GM06990 (cell line): ENCODE measurements around the gene SH2B2.
A peak's percentile ranks its signal among the peaks of the same experiment; 100 is the strongest.

Source experiments
- DNase-seq: peaks from one replicate; pipeline ENCODE4 v3.0.0-alpha.2; 2011; ENCODE audit not compliant: insufficient read length; ENCODE audit errors: extremely low read depth
- H3K27me3 ChIP-seq: replicated peaks from 2 replicates; pipeline ENCODE4 v1.6.0; 2011; ENCODE audit warnings: low read length; ENCODE audit not compliant: control insufficient read depth, insufficient read depth
- H3K36me3 ChIP-seq: 2 replicates; pipeline ENCODE4 v1.5.1; 2011; ENCODE audit warnings: low read length; ENCODE audit not compliant: control insufficient read depth, insufficient read depth
- H3K4me3 ChIP-seq: replicated peaks from 2 replicates; pipeline ENCODE4 v1.5.1; 2011; ENCODE audit warnings: low read depth, mild to moderate bottlenecking, control low read depth, low read length
- CTCF ChIP-seq: IDR thresholded peaks from 2 replicates; pipeline ENCODE4 v1.5.1; 2011; ENCODE audit warnings: low read length, control low read depth, mild to moderate bottlenecking, inconsistent platforms; ENCODE audit not compliant: insufficient read depth, poor library complexity, severe bottlenecking

SH2B2 gene

GRCh38 chr7:102287981-102288278, 1.3 kb downstream of the SH2B2 start:
- Histone ChIP-seq H3K4me3 (peak overlapping the region; percentile 94), H3K36me3 (no peaks in the 10 kb centered on the region; the same call in 1 of the 2 replicates), H3K27me3 (no peaks in the 10 kb centered on the region)
- DNase-seq = no peak
- TF ChIP-seq CTCF = no peak

GRCh38 chr7:102288285-102288930, 1.7 kb downstream of the SH2B2 start:
- peak; percentile 55 for TF ChIP-seq CTCF

GRCh38 chr7:102289057-102289456, 2.4 kb downstream of the SH2B2 start:
- no peak for TF ChIP-seq CTCF
- H3K4me3 ChIP-seq = peak overlapping the region; percentile 94
- no peaks in the 10 kb centered on the region for H3K27me3 ChIP-seq

More at GRCh38 chr7:102288285-102288930, 1.7 kb downstream of the SH2B2 start:
- Histone ChIP-seq H3K27me3 (no peaks in the 10 kb centered on the region), H3K4me3 (peak overlapping the region; percentile 94), H3K36me3 (no peaks in the 10 kb centered on the region; the same call in 1 of the 2 replicates)
- no peak for DNase-seq

GRCh38 chr7:102291056-102291915, 4.6 kb downstream of the SH2B2 start:
- peak; percentile 81 for DNase-seq
- peaks cover 2% of the 10 kb centered on the region for H3K36me3 ChIP-seq
- TF ChIP-seq CTCF = no peak
- H3K27me3 ChIP-seq = no peaks in the 10 kb centered on the region
- H3K4me3 ChIP-seq = peak overlapping the region; percentile 34

More at GRCh38 chr7:102289057-102289456, 2.4 kb downstream of the SH2B2 start:
- H3K36me3 ChIP-seq = no peaks in the 10 kb centered on the region; the same call in 1 of the 2 replicates
- peak; percentile 71 for DNase-seq

GRCh38 chr7:102291916-102292267, 5.2 kb downstream of the SH2B2 start:
- TF ChIP-seq CTCF = no peak
- H3K36me3 ChIP-seq = peaks cover 3% of the 10 kb centered on the region
- H3K4me3 ChIP-seq = peak overlapping the region; percentile 34; the same call in 1 of the 2 replicates
- no peak for DNase-seq
- no peaks in the 10 kb centered on the region for H3K27me3 ChIP-seq
